HEK293T (cell line): ENCODE results near the gene SCYGR1.

Experiments used
- CTCF ChIA-PET: fragments of 350-600 bp; formaldehyde crosslinking; extraction: SDS; loops from one replicate; lab custom pipeline; 2021; ENCODE audit warnings: antibody characterized with exemption, inconsistent platforms; lab: Yijun Ruan, JAX
- POLR2A ChIA-PET: fragments of 350-600 bp; formaldehyde crosslinking; extraction: SDS; loops from one replicate; lab custom pipeline; 2020; ENCODE audit warnings: antibody characterized with exemption, inconsistent platforms; lab: Yijun Ruan, JAX
- DNase-seq: peaks from one replicate; pipeline ENCODE4 v3.0.0; 2012; ENCODE audit warnings: mixed read lengths; ENCODE audit errors: extremely low spot score
- ARNT ChIP-seq: fragments of 450-650 bp; IDR thresholded peaks from 2 replicates; pipeline ENCODE4 v1.6.1; 2017; ENCODE audit warnings: mild to moderate bottlenecking
- BHLHE40 ChIP-seq: fragments of 450-650 bp; IDR thresholded peaks from 2 replicates; pipeline ENCODE4 v1.6.1; 2016; ENCODE audit warnings: mild to moderate bottlenecking, moderate library complexity, borderline replicate concordance
- CTBP1 ChIP-seq: fragments of 450-650 bp; IDR thresholded peaks from 2 replicates; pipeline ENCODE4 v1.6.1; 2016; ENCODE audit warnings: borderline replicate concordance
- ELF4 ChIP-seq: fragments of 450-650 bp; IDR thresholded peaks from 2 replicates; pipeline ENCODE4 v1.6.1; 2017; ENCODE audit warnings: antibody characterized with exemption
- FOXA1 ChIP-seq: fragments of 450-650 bp; IDR thresholded peaks from 2 replicates; pipeline ENCODE4 v1.6.1; 2016; ENCODE audit warnings: mild to moderate bottlenecking
- FOXK2 ChIP-seq: fragments of 450-650 bp; IDR thresholded peaks from 2 replicates; pipeline ENCODE4 v1.6.1; 2016; ENCODE audit warnings: mild to moderate bottlenecking
- FOXM1 ChIP-seq: fragments of 450-650 bp; IDR thresholded peaks from 2 replicates; pipeline ENCODE4 v1.6.1; 2017; ENCODE audit warnings: mild to moderate bottlenecking, borderline replicate concordance
- HDGF ChIP-seq: fragments of 450-650 bp; IDR thresholded peaks from 2 replicates; pipeline ENCODE4 v1.6.1; 2017; ENCODE audit warnings: antibody characterized with exemption, borderline replicate concordance
- L3MBTL2 ChIP-seq: fragments of 450-650 bp; conservative IDR thresholded peaks from 2 replicates; pipeline ENCODE4 v1.6.1; 2016; ENCODE audit warnings: mild to moderate bottlenecking
- LEF1 ChIP-seq: fragments of 450-650 bp; IDR thresholded peaks from 2 replicates; pipeline ENCODE4 v1.6.1; 2017; ENCODE audit warnings: mild to moderate bottlenecking, borderline replicate concordance
- NFRKB ChIP-seq: fragments of 450-650 bp; IDR thresholded peaks from 2 replicates; pipeline ENCODE4 v1.6.1; 2016; ENCODE audit warnings: mild to moderate bottlenecking, moderate library complexity
- PKNOX1 ChIP-seq: fragments of 450-650 bp; IDR thresholded peaks from 2 replicates; pipeline ENCODE4 v1.6.1; 2016
- SP1 ChIP-seq: fragments of 450-650 bp; IDR thresholded peaks from 2 replicates; pipeline ENCODE4 v1.6.1; 2017
- SUZ12 ChIP-seq: fragments of 450-650 bp; IDR thresholded peaks from 2 replicates; pipeline ENCODE4 v1.6.1; 2016; ENCODE audit warnings: mild to moderate bottlenecking
- TARDBP ChIP-seq: fragments of 450-650 bp; IDR thresholded peaks from 2 replicates; pipeline ENCODE4 v1.6.1; 2016
- ZNF384 ChIP-seq: fragments of 450-650 bp; IDR thresholded peaks from 2 replicates; pipeline ENCODE4 v1.6.1; 2016

Gene SCYGR1

GRCh38 chr2:227416701-227417100 is 29.0 kb upstream of the SCYGR1 start:
- ChIA-PET CTCF (no interaction called here), POLR2A (no interaction called here)

GRCh38 chr2:227415538-227416424 is 28.0 kb upstream of the SCYGR1 start:
- CTCF ChIA-PET: no interaction called here
- no peak for TF ChIP-seq TARDBP
- TF ChIP-seq PKNOX1: no peak
- no peak for TF ChIP-seq CTBP1
- TF ChIP-seq LEF1: no peak
- no peak for TF ChIP-seq ELF4
- POLR2A ChIA-PET: no interaction called here
- no peak for DNase-seq

More at GRCh38 chr2:227416701-227417100, 29.0 kb upstream of the SCYGR1 start:
- TF ChIP-seq NFRKB: no peak
- TF ChIP-seq TARDBP: no peak
- TF ChIP-seq SUZ12: no peak
- no peak for TF ChIP-seq ARNT
- no peak for TF ChIP-seq FOXK2
- TF ChIP-seq L3MBTL2: no peak
- TF ChIP-seq CTBP1: no peak
- no peak for TF ChIP-seq PKNOX1
- TF ChIP-seq ZNF384: no peak
- TF ChIP-seq LEF1: no peak
- TF ChIP-seq HDGF: no peak
- TF ChIP-seq FOXA1: no peak
- TF ChIP-seq BHLHE40: no peak
- TF ChIP-seq FOXM1: no peak
- no peak for TF ChIP-seq ELF4
- TF ChIP-seq SP1: no peak
- DNase-seq: no peak

- no peak for TF ChIP-seq CTBP1
- no peak for TF ChIP-seq ELF4
- no peak for TF ChIP-seq NFRKB
- no peak for TF ChIP-seq ARNT
- no peak for TF ChIP-seq PKNOX1
- TF ChIP-seq SUZ12: no peak
- no peak for TF ChIP-seq LEF1
- no peak for TF ChIP-seq FOXM1
- TF ChIP-seq TARDBP: no peak
- TF ChIP-seq ZNF384: no peak
- TF ChIP-seq FOXA1: no peak
- TF ChIP-seq L3MBTL2: no peak
- TF ChIP-seq BHLHE40: no peak
- TF ChIP-seq HDGF: no peak
- no peak for TF ChIP-seq SP1
- TF ChIP-seq FOXK2: no peak
- ChIA-PET CTCF (no interaction called here), POLR2A (no interaction called here)
- DNase-seq: no peak
These were observed 27.1 kb upstream of the SCYGR1 start for GRCh38 chr2:227414846-227415245.

- DNase-seq: no peak
- POLR2A ChIA-PET: no interaction called here
- CTCF ChIA-PET: no interaction called here
- TF ChIP-seq NFRKB: no peak
- no peak for TF ChIP-seq BHLHE40
- TF ChIP-seq L3MBTL2: no peak
- TF ChIP-seq TARDBP: no peak
- no peak for TF ChIP-seq ARNT
- TF ChIP-seq PKNOX1: no peak
- TF ChIP-seq FOXK2: no peak
These were observed 25.6 kb upstream of the SCYGR1 start for GRCh38 chr2:227413371-227413770.

- DNase-seq: no peak
- ChIA-PET POLR2A (no interaction called here), CTCF (no interaction called here)
- TF ChIP-seq PKNOX1: no peak
- TF ChIP-seq FOXA1: no peak
- TF ChIP-seq ZNF384: no peak
- no peak for TF ChIP-seq SP1
- no peak for TF ChIP-seq FOXM1
- no peak for TF ChIP-seq SUZ12
- no peak for TF ChIP-seq CTBP1
- TF ChIP-seq BHLHE40: no peak
- no peak for TF ChIP-seq L3MBTL2
- TF ChIP-seq ARNT: no peak
- no peak for TF ChIP-seq NFRKB
- no peak for TF ChIP-seq FOXK2
- TF ChIP-seq TARDBP: no peak
- no peak for TF ChIP-seq HDGF
These were observed 25.1 kb upstream of the SCYGR1 start for GRCh38 chr2:227412877-227413276.
